K562 (cell line): ENCODE data around the gene PIK3R2. TPM values are rescaled to one million over a fixed set of nuclear protein-coding genes. Genes with fewer than 3 reads are reported as not detected.

Source experiments
- ATAC-seq: fragments of 200-7000 bp; cut with Tn5 transposase; 3 replicates; pipeline ENCODE4 v1.9.1; 2020; ENCODE audit warnings: moderate library complexity
- BruUV-seq: library from RNA; stranded (reverse); fragments of 400-500 nt; replicated peaks from 2 replicates; lab custom pipeline; 2021; lab: Mats Ljungman, UMichigan
- CTCF ChIA-PET: fragments of 300-600 bp; formaldehyde crosslinking; extraction: SDS; loops from one replicate; lab custom pipeline; 2021; ENCODE audit warnings: low intra/inter-chr PET ratio; lab: Yijun Ruan, JAX
- POLR2A ChIA-PET: fragments of 300-600, 350-650 bp; sonication (Branson Sonifier 250); formaldehyde crosslinking; extraction: SDS; loops from one replicate; lab custom pipeline; 2021; ENCODE audit warnings: antibody characterized with exemption, inconsistent platforms; lab: Yijun Ruan, JAX
- DNase-seq, 4 experiments: peaks; one replicate each; pipeline versions ENCODE4 v3.0.0 to v3.0.0-alpha.2; 2011 to 2018; ENCODE audit warnings: low spot score in 3 of 4, mixed read lengths in 3 of 4; ENCODE audit errors: extremely low read depth in 1 of 4
- FAIRE-seq: peaks from 2 replicates; lab custom pipeline; 2011; peaks lifted over from hg19 to GRCh38; lab: Jason Lieb, UNC
- H2AFZ ChIP-seq: 2 replicates; pipeline ENCODE4 v1.6.0; 2011; ENCODE audit warnings: low read depth, low read length, control low read depth, inconsistent platforms
- H3K27ac ChIP-seq: fragments of 200-600 bp; 3 replicates; pipeline ENCODE4 v1.8.0; 2011; ENCODE audit warnings: low read depth, mild to moderate bottlenecking, control low read depth, inconsistent platforms, low read length, moderate library complexity, mixed read lengths; ENCODE audit errors: extremely low read depth
- H3K27me3 ChIP-seq, 2 experiments: fragments of 300-600 bp in 1 of 2; 2 replicates in 1 of 2; 3 replicates in 1 of 2; pipeline versions ENCODE4 v1.6.0 to v1.8.0; 2011; ENCODE audit warnings: inconsistent platforms in 2 of 2, low read length in 2 of 2, mild to moderate bottlenecking in 1 of 2, mixed read lengths in 1 of 2, moderate library complexity in 1 of 2; ENCODE audit not compliant: control insufficient read depth in 2 of 2, insufficient read depth in 2 of 2
- H3K36me3 ChIP-seq: fragments of 300-600 bp; 3 replicates; pipeline ENCODE4 v1.8.0; 2011; ENCODE audit warnings: mild to moderate bottlenecking, low read length, inconsistent platforms; ENCODE audit not compliant: control insufficient read depth, insufficient read depth
- H3K4me1 ChIP-seq, 2 experiments: fragments of 200-600 bp in 1 of 2; replicated peaks in 1 of 2; 2 replicates in 1 of 2; 3 replicates in 1 of 2; pipeline versions ENCODE4 v1.5.1 to v1.8.0; 2011; ENCODE audit warnings: inconsistent platforms in 2 of 2, low read length in 2 of 2, mild to moderate bottlenecking in 1 of 2, mixed read lengths in 1 of 2, moderate library complexity in 1 of 2; ENCODE audit not compliant: control insufficient read depth in 2 of 2, insufficient read depth in 2 of 2
- H3K4me2 ChIP-seq: 2 replicates; pipeline ENCODE4 v1.6.1; 2011; ENCODE audit warnings: low read length, control low read depth, inconsistent platforms, mixed read lengths; ENCODE audit not compliant: insufficient read depth
- H3K4me3 ChIP-seq: fragments of 200-600 bp; sonication (generic), shearing (Covaris generic); 2 replicates; pipeline ENCODE4 v1.5.1; 2016; ENCODE audit warnings: control low read depth, inconsistent platforms
- H3K79me2 ChIP-seq: fragments of 200-600 bp; 3 replicates; pipeline ENCODE4 v1.8.0; 2011; ENCODE audit warnings: low read length, inconsistent platforms; ENCODE audit not compliant: control insufficient read depth, insufficient read depth
- H3K9ac ChIP-seq, 2 experiments: 2 replicates each; pipeline versions ENCODE4 v1.6.0 to v1.6.1; 2011; ENCODE audit warnings: low read depth in 2 of 2, low read length in 2 of 2, control low read depth in 1 of 2, inconsistent platforms in 1 of 2, mild to moderate bottlenecking in 1 of 2, mixed read lengths in 1 of 2; ENCODE audit not compliant: insufficient read depth in 1 of 2
- H3K9me1 ChIP-seq: one replicate; pipeline ENCODE4 v1.6.0; 2011; ENCODE audit warnings: inconsistent platforms, mild to moderate bottlenecking, low read length, moderate library complexity; ENCODE audit not compliant: control insufficient read depth, insufficient read depth
- H3K9me3 ChIP-seq: replicated peaks from 2 replicates; pipeline ENCODE4 v1.5.1; 2011; ENCODE audit warnings: low read depth, low read length, inconsistent platforms; ENCODE audit not compliant: control insufficient read depth, insufficient read depth
- H4K20me1 ChIP-seq: replicated peaks from 2 replicates; pipeline ENCODE4 v1.6.1; 2011; ENCODE audit warnings: low read length, inconsistent platforms, mixed read lengths; ENCODE audit not compliant: control insufficient read depth, insufficient read depth
- E2F6 ChIP-seq, 2 experiments: IDR thresholded peaks; 2 replicates each; pipeline ENCODE4 v1.6.1; 2011; ENCODE audit warnings: borderline replicate concordance in 1 of 2, control low read depth in 1 of 2, low read depth in 1 of 2, low read length in 1 of 2, mild to moderate bottlenecking in 1 of 2, mixed read lengths in 1 of 2, moderate library complexity in 1 of 2; ENCODE audit not compliant: insufficient read depth in 1 of 2, insufficient read length in 1 of 2, poor library complexity in 1 of 2, severe bottlenecking in 1 of 2; ENCODE audit errors: extremely low read depth in 1 of 2
- ETS1 ChIP-seq: conservative IDR thresholded peaks from 2 replicates; pipeline ENCODE4 v1.6.1; 2011; ENCODE audit warnings: low read depth, mild to moderate bottlenecking, low read length; ENCODE audit not compliant: control insufficient read depth
- GABPB2 ChIP-seq: fragments of 250-450 bp; sonication (Bioruptor Pico); conservative IDR thresholded peaks from 2 replicates; pipeline ENCODE4 v1.5.1; 2021; ENCODE audit warnings: mild to moderate bottlenecking
- HDAC1 ChIP-seq, 2 experiments: fragments of 450-650 bp; IDR thresholded peaks; 2 replicates each; pipeline ENCODE4 v1.6.1; 2016 to 2017; ENCODE audit warnings: inconsistent platforms in 1 of 2, mild to moderate bottlenecking in 1 of 2, moderate library complexity in 1 of 2
- JUND ChIP-seq, 2 experiments: IDR thresholded peaks; 2 replicates in 1 of 2; 3 replicates in 1 of 2; pipeline ENCODE4 v1.6.1; 2011; ENCODE audit warnings: borderline replicate concordance in 2 of 2, low read depth in 2 of 2, low read length in 2 of 2, improper control_type of control experiment in 1 of 2, missing biosample characterization in 1 of 2, missing genetic modification characterization in 1 of 2, missing genetic modification reagents in 1 of 2
- MAZ ChIP-seq, 2 experiments: fragments of 450-650 bp in 1 of 2; sonication (generic) in 1 of 2; formaldehyde crosslinking; IDR thresholded peaks in 1 of 2; conservative IDR thresholded peaks in 1 of 2; 2 replicates each; pipeline versions ENCODE4 v1.4.0 to v1.5.0; 2020; ENCODE audit warnings: mild to moderate bottlenecking in 1 of 2, missing genetic modification reagents in 1 of 2
- POLR2A ChIP-seq: fragments of 450-650 bp; conservative IDR thresholded peaks from 2 replicates; pipeline ENCODE4 v1.6.1; 2016
- TRIM24 ChIP-seq, 2 experiments: fragments of 450-650 bp; IDR thresholded peaks; 2 replicates each; pipeline ENCODE4 v1.6.1; 2016
- USF2 ChIP-seq: sonication (generic); formaldehyde crosslinking; IDR thresholded peaks from 2 replicates; pipeline ENCODE4 v1.5.0; 2020; ENCODE audit warnings: missing genetic modification reagents
- ZNF263 ChIP-seq: sonication (generic); formaldehyde crosslinking; IDR thresholded peaks from 2 replicates; pipeline ENCODE4 v1.8.0; 2022; ENCODE audit warnings: mild to moderate bottlenecking, missing genetic modification reagents, borderline replicate concordance
- ZNF592 ChIP-seq: fragments of 450-650 bp; IDR thresholded peaks from 2 replicates; pipeline ENCODE4 v1.6.1; 2017; ENCODE audit warnings: antibody characterized with exemption, mild to moderate bottlenecking
- WGBS: fragments of 100-300 bp; shearing (Covaris generic); methylation state at CpG from one replicate; pipeline ENCODE4 v1.1.6; 2016; ENCODE audit warnings: low coverage, mixed read lengths; ENCODE audit not compliant: insufficient coverage; ENCODE audit errors: missing lambda C conversion rate; 5-methylcytosine and 5-hydroxymethylcytosine counted together
- in situ Hi-C: fragments of 300-500 bp; cut with MboI; formaldehyde crosslinking; loops from 4 replicates; pipeline ENCODE4 v1.15.0; 2018; ENCODE audit warnings: inconsistent platforms, mixed read lengths
- intact Hi-C: fragments of 100-400 bp; cut with micrococcal nuclease; formaldehyde crosslinking; loops from 2 replicates; pipeline ENCODE4 v1.14.2; 2022
- polyA plus RNA-seq, 8 experiments: library from polyadenylated mRNA; depleted of rRNA in 4 of 8; stranded (reverse) in 5 of 8; unstranded in 3 of 8; fragments of >200 nt; fragmentation: Nextera tagmentation in 2 of 8; fragmentation: Illumina TruSeq in 1 of 8; extraction: Ambion mirVana in 2 of 8; extraction: Trizol in 1 of 8; gene quantifications; 2 replicates each; pipeline versions ENCODE4 v1.2.1 to v1.2.3, GENCODE V29; 2011 to 2014; ENCODE audit warnings: inconsistent platforms in 1 of 8, missing spikeins in 1 of 8
- total RNA-seq, 7 experiments: library from RNA; depleted of rRNA in 6 of 7; stranded (reverse); fragments of >200 nt in 6 of 7; fragmentation: Illumina TruSeq in 2 of 7; extraction: Trizol in 2 of 7; gene quantifications; 2 replicates each; pipeline versions ENCODE4 v1.2.1 to v1.2.3, GENCODE V29; 2011 to 2021; ENCODE audit warnings: low replicate concordance in 1 of 7

Gene PIK3R2
- total and polyA plus RNA-seq, 9 of the 15 experiments (the other 6 are each of a cell fraction or from before 2014, with no cell fraction given) = 0.39 to 37.9 (median 5.3) TPM

- intact Hi-C loops = no loop called here
- POLR2A ChIA-PET = interaction anchor here (0.6 to 1.2 kb wide), 8 partner anchors 9 to 145 kb away, joined by 3 to 6 read pairs (median 4); partner anchors contain the start of gene RAB3A
- Histone ChIP-seq H3K79me2 (peaks cover 15% of the 10 kb centered on the region), H3K4me1 (peaks cover 14 to 36% of the 10 kb centered on the region in 2 experiments), H3K4me2 (peak within 1 kb of the TSS; percentile 88), H3K27me3 (no peaks in the 10 kb centered on the region), H3K4me3 (peak within 1 kb of the TSS; percentile 51), H3K9me3 (no peaks in the 10 kb centered on the region), H2AFZ (peak within 1 kb of the TSS; percentile 88), H3K27ac (peak within 1 kb of the TSS; percentile 56), H3K36me3 (peaks cover 49% of the 10 kb centered on the region; the same call in 2 of the 3 replicates), H3K9ac (peak within 1 kb of the TSS; percentile 60 to 97), H3K9me1 (no peaks in the 10 kb centered on the region), H4K20me1 (no peaks in the 10 kb centered on the region)
- DNase-seq (peak; percentile 85 to 96 (median 92)), ATAC-seq (peak; percentile 90), FAIRE-seq (peak; percentile 77)
- WGBS = 2% methylated on average over 35 of the region's 47 CpGs
- in situ Hi-C loops = no loop called here
- CTCF ChIA-PET = no interaction called here
- TSS peak; percentile 72 for BruUV-seq
- peak; percentile 87 for TF ChIP-seq POLR2A
- peak; percentile 57; the same call in 1 of the 2 replicates for TF ChIP-seq ZNF263 (CRISPR knock-in tag)
- TF ChIP-seq TRIM24 (IDR thresholded peaks at IDR 0.05) = 0 out of 4 replicates have a peak, but pooled peaks of 1 of the 2 experiments have one; percentile 28
- 0 out of 2 replicates have a peak, but pooled peaks have one; percentile 5 for TF ChIP-seq JUND (IDR thresholded peaks at IDR 0.05; ENCODE audit: borderline replicate concordance, low read depth, low read length)
- no peak for TF ChIP-seq JUND (tag; IDR thresholded peaks at IDR 0.05; ENCODE audit: borderline replicate concordance, low read depth, low read length)
- TF ChIP-seq E2F6 (IDR thresholded peaks at IDR 0.05; ENCODE audit: borderline replicate concordance in 1 of 2, extremely low read depth in 1 of 2, insufficient read depth in 1 of 2, insufficient read length in 1 of 2, low read depth in 1 of 2, low read length in 1 of 2, poor library complexity in 1 of 2, severe bottlenecking in 1 of 2) = peak; percentile 62 to 69
- TF ChIP-seq HDAC1 (IDR thresholded peaks at IDR 0.05) = peak in 1 of 2 experiments; percentile 63; a peak in 1 of 4 replicates
- TF ChIP-seq ZNF592 = 0 out of 2 replicates have a peak, but pooled peaks have one; percentile 39
- TF ChIP-seq ETS1 = peak; percentile 74; the same call in 1 of the 2 replicates
- no peak for TF ChIP-seq GABPB2
- TF ChIP-seq USF2 (CRISPR knock-in tag) = 0 out of 2 replicates have a peak, but pooled peaks have one; percentile 2
- peak in 1 of 2 experiments; percentile 43; a peak in 2 of 4 replicates for TF ChIP-seq MAZ (CRISPR knock-in tag; conservative IDR thresholded peaks at IDR 0.05 in 1 of 2, IDR thresholded peaks at IDR 0.05 in 1 of 2)
Measured at GRCh38 chr19:18173572-18174288, 20.8 kb downstream of the PIK3R2 start, which contains the start of gene IFI30. IFI30 (plus strand) TSS chr19:18173813; CDS start chr19:18173842, 29 bp downstream.
